Fibroblast of mammary gland (primary cell): ENCODE results near the gene RASAL3.

Experiments used
- DNase-seq: peaks from one replicate; pipeline ENCODE4 v3.0.0-alpha.2; 2010; ENCODE audit warnings: low read depth
- H3K4me3 ChIP-seq: 2 replicates; pipeline ENCODE4 v1.5.1; 2011; ENCODE audit warnings: low read depth, mild to moderate bottlenecking, low read length, moderate library complexity; ENCODE audit not compliant: control insufficient read depth
- TF ChIP-seq, protein P1 (sequence below): conservative IDR thresholded peaks from 2 replicates; pipeline ENCODE4 v1.5.1; 2011; ENCODE audit warnings: low read depth, low read length, inconsistent platforms; ENCODE audit not compliant: control insufficient read depth, insufficient read depth

Gene RASAL3

DNA sequence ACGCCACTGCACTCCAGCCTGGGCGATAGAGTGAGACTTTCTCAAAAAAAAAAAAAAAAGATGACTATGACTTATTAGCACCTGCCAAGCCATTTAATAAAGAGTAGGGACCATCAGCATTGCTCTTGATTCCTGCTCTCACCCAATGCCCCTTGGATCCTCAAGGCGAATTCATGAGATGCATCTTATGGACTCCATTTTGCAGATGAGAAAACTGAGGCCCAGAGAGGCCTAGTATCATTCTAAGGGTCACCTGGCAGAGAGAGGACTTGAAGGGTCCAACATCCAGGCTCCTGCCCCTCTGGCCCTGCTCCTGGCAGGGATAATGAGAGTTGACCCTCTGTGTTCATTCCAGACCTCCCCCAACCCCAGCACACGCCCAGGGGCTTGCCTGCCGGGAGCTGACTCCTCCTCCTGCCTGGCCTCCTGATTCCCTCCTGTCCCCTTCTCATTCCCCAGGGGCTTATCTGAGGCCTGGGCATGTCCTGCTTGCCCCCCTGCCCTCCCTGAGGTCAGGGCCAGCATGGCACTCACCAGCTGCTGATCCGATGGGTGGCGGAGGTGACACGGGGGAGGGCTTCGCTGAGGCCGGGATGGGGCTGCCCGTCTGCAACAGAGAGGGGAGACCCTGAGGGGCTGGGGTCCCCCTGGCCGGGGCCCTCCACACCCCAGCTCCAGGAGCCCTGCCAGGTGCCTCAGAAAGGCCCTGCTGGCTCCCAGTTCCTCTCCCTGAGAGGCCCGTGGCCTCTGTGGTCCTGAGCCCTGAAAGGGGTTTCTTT is 22.0 kb downstream of the RASAL3 start:
- TF ChIP-seq, protein P1, sequence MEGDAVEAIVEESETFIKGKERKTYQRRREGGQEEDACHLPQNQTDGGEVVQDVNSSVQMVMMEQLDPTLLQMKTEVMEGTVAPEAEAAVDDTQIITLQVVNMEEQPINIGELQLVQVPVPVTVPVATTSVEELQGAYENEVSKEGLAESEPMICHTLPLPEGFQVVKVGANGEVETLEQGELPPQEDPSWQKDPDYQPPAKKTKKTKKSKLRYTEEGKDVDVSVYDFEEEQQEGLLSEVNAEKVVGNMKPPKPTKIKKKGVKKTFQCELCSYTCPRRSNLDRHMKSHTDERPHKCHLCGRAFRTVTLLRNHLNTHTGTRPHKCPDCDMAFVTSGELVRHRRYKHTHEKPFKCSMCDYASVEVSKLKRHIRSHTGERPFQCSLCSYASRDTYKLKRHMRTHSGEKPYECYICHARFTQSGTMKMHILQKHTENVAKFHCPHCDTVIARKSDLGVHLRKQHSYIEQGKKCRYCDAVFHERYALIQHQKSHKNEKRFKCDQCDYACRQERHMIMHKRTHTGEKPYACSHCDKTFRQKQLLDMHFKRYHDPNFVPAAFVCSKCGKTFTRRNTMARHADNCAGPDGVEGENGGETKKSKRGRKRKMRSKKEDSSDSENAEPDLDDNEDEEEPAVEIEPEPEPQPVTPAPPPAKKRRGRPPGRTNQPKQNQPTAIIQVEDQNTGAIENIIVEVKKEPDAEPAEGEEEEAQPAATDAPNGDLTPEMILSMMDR = no peak
- H3K4me3 ChIP-seq = no peak overlapping the region
- DNase-seq = no peak

DNA sequence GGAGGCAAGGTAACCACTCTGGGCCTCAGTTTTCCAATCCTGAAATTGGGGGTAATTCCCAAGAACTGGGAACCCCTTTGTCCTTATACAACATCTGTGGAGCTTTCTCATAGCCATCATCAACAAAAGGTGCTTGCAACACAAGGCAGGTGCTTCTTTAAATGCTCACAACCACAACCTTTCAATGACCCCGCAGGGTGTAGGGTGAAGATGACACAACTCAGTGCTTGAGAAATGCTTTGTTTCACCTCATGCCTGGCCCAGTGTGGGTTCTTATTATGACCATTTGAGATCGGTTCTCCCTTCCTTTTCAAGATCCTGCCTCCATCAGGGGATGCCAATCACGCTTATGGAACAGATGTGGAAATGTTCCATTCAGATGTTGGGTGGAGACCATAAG is 23.0 kb downstream of the RASAL3 start:
- H3K4me3 ChIP-seq = no peak overlapping the region
- no peak for DNase-seq
- TF ChIP-seq, protein P1 = no peak

DNA sequence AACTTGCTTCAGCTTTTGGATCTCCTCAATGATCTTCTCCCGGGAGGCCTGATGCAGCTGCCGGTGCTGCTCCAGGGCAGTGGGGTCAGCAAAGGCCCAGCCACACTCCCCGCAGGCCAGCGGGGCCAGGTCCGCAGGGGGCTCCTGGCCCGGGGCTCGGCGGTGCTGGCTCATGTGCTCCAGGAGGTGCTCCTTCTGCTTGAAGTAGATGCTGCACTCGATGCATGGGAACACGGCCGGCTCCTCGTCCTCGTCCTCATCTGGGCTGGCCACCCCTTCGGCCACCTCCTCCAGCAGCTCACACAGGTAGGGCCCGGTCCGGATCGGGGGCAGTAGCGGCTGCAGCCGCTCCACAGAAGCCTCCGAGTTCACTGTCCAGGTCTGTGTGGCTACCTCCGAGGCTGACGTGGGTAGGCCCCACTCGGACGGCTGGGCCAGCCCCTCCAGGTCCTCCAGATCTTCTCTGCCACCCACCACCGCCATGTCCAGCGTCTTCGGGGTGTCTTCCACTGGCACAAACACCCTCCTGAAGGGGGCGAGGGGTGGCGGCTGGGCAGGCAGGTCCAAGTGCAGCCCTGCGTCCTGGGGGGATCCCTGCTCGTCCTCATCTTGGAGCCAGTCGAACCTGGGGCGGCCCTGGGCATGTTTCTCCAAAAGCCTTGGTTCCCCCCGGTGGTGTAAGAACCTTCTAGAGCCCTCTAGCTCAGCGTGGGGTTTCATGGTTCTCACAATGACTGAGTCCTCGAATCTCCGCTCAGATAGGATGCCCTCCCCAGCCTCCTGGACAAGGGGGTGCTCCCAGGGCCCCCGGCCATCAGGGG is 24.3 kb downstream of the RASAL3 start:
- no peak overlapping the region for H3K4me3 ChIP-seq
- no peak for DNase-seq
- TF ChIP-seq, protein P1 = no peak

DNA sequence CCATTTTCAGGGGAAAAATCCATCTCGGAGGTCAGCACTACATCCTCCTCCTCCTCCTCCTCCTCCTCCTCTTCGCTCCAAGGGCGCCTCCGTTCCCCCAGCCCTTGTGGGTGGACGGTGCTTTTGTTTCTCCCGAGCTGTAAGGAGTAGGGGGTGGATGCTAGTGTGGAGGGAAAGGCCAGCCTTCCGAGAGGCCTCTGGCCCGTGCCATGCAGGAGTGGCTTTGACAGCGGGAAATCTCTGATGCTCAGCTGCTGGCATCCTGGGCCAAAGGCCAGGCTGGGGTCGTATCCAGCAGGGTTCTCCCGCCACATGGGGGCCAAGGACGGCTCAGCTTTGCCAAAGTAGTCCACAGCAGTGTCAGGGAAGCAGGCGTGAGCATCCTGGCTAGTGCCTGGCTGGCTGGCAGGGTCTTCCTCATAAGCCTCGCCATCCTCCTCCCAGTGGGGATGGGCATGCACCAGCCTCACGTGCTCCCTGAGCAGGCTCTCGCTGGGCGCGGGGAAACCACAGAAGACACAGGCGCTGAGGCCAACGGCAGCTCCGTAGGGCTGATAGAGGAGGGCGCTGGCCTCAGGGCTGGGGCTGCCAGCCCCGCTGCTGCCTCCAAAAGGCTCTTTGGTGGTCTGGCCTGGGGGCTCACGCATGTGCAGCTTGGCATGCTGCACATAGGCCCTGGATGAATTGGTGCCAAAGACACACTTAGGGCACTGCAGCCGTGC is 25.1 kb downstream of the RASAL3 start:
- H3K4me3 ChIP-seq = no peak overlapping the region
- TF ChIP-seq, protein P1 = no peak
- DNase-seq = no peak

DNA sequence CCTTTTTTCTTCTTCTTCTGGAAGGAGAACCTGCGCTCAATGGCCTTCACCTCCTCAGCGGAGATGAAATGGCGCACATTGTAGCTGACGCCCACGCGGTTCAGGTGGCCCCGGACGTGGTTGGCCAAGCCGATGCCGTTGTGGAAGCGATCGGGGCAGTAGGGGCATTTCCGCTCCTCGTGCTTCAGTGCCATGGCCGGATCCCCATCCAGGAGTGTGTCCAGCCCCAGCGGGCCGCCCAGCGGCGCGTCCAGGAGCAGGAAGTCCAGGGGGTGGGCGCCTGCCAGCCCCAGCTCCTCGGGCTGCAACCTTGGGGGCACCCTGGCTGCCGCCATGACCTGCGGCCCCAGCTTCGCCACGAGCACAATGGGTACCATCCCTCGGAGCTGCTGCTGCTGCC is 25.8 kb downstream of the RASAL3 start:
- H3K4me3 ChIP-seq = no peak overlapping the region
- DNase-seq = no peak
- TF ChIP-seq, protein P1 = no peak

DNA sequence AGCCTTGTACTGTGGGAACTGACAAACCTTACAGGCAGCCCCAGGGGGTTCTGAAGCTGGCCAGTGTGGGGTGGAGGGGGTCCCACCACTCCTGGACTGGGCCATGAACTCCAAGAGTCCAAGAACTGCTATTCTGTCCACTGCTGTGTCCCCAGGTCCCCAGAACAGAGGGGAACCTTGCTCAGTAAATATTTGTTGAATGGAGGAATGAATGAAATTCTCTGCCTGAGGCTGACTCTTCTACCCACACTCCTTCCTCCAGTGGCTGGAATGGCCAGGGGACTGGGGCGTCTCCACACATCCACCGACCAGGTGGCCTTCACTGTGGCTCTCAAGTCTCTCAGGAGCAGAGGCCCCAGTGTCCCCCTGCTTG is 26.2 kb downstream of the RASAL3 start:
- TF ChIP-seq, protein P1 = no peak
- no peak overlapping the region for H3K4me3 ChIP-seq
- no peak for DNase-seq
